GM12864 (cell line): ENCODE results near the gene ZNF786.

ENCODE experiments used
- DNase-seq: peaks from one replicate; pipeline ENCODE4 v3.0.0-alpha.2; 2011; ENCODE audit warnings: low read depth
- H3K4me3 ChIP-seq: 2 replicates; pipeline ENCODE4 v1.5.1; 2011; ENCODE audit warnings: mild to moderate bottlenecking, low read depth, low read length, control low read depth
- CTCF ChIP-seq: IDR thresholded peaks from 2 replicates; pipeline ENCODE4 v1.5.1; 2011; ENCODE audit warnings: low read depth, mild to moderate bottlenecking, moderate library complexity, low read length, control low read depth, inconsistent platforms; ENCODE audit errors: missing control alignments

Gene ZNF786

DNA sequence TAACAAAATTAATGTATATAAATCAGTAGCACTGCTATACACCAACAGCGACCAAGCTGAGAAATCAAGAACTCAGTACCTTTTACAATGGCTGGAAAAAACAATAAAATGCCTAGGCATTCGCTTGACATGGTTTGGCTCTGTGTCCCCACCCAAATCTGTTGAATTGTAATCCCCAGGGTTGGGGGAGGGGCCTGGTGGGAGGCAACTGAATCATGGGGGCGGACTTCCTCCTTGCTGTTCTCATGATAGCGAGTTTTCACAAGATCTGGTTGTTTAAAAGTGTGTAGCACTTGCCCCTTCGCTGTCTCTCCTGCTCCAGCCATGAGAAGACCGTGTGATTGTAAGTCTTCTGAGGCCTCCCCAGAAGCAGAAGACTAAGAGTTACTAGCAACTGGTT lies 8.6 kb downstream of the ZNF786 start:
- no peak for DNase-seq
- H3K4me3 ChIP-seq = no peak overlapping the region
- TF ChIP-seq CTCF = no peak

GRCh38 chr7:149077594-149077993 lies 12.9 kb downstream of the ZNF786 start:
- no peak for DNase-seq
- no peak overlapping the region for H3K4me3 ChIP-seq
- no peak for TF ChIP-seq CTCF

- no peak for DNase-seq
- TF ChIP-seq CTCF = no peak
- H3K4me3 ChIP-seq = no peak overlapping the region
Observed at GRCh38 chr7:149075286-149075685, 15.2 kb downstream of the ZNF786 start.

GRCh38 chr7:149074116-149074885 lies 16.2 kb downstream of the ZNF786 start:
- DNase-seq = no peak
- no peak for TF ChIP-seq CTCF
- H3K4me3 ChIP-seq = no peak overlapping the region

GRCh38 chr7:149072438-149072775 lies 18.1 kb downstream of the ZNF786 start:
- DNase-seq = no peak
- H3K4me3 ChIP-seq = no peak overlapping the region
- no peak for TF ChIP-seq CTCF

- no peak overlapping the region for H3K4me3 ChIP-seq
- DNase-seq = no peak
- no peak for TF ChIP-seq CTCF
Observed at GRCh38 chr7:149071641-149072437, 18.7 kb downstream of the ZNF786 start.
